ENCODE results near the gene LECT2.

DNA sequence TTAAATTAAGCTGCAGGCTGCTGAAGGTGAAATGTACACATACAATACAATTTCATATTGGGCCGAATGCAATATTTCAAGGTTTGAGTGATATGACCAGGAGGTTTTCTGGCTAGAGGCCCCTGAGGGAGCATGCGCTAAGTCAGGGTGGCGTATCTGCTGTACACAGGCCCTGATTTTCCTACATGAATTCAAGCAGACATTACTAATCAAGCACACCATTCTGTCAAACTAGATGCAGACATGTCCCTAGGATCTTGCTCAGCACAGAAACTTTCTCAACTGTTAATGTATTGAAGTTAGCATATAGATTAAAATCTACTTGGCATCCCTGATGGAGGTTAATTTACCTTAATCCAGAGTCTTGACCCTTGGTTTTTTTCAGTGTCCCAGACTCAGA is 10.7 kb upstream of the LECT2 start:
- TF ChIP-seq, protein P1, sequence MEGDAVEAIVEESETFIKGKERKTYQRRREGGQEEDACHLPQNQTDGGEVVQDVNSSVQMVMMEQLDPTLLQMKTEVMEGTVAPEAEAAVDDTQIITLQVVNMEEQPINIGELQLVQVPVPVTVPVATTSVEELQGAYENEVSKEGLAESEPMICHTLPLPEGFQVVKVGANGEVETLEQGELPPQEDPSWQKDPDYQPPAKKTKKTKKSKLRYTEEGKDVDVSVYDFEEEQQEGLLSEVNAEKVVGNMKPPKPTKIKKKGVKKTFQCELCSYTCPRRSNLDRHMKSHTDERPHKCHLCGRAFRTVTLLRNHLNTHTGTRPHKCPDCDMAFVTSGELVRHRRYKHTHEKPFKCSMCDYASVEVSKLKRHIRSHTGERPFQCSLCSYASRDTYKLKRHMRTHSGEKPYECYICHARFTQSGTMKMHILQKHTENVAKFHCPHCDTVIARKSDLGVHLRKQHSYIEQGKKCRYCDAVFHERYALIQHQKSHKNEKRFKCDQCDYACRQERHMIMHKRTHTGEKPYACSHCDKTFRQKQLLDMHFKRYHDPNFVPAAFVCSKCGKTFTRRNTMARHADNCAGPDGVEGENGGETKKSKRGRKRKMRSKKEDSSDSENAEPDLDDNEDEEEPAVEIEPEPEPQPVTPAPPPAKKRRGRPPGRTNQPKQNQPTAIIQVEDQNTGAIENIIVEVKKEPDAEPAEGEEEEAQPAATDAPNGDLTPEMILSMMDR (conservative IDR thresholded peaks at IDR 0.05; ENCODE audit: low read depth, low read length), result no peak
- no peak for TF ChIP-seq EZH2 (IDR thresholded peaks at IDR 0.05; ENCODE audit: low read length, unreplicated experiment)
- no peak for TF ChIP-seq EZH2phosphoT487 (IDR thresholded peaks at IDR 0.05; ENCODE audit: borderline replicate concordance, low read length)

Data from PC-3 (cell line).